ENCODE data around the gene MINK1. TPM values are rescaled to one million over a fixed set of nuclear protein-coding genes. Genes with fewer than 3 reads are reported as not detected.
A peak's percentile ranks its signal among the peaks of the same experiment; 100 is the strongest.

MINK1 gene
- total RNA-seq, 1 donor from 2014 or later, result 58.4 TPM

DNA sequence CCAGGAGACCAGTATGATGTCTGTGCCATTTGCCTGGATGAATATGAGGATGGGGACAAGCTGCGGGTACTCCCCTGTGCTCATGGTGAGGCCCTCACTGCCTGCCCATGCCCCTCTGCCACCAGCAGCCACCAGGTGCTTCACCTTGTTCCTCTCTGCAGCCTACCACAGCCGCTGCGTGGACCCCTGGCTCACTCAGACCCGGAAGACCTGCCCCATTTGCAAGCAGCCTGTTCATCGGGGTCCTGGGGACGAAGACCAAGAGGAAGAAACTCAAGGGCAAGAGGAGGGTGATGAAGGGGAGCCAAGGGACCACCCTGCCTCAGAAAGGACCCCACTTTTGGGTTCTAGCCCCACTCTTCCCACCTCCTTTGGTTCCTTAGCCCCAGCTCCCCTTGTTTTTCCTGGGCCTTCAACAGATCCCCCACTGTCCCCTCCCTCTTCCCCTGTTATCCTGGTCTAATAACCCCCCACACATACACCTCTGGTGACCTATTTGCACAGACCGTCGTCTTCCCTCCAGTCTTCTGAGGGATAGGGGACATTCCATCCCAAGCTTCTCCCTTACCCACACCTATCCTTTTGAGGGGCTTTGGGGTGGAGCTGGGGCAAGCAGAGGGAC is 111.5 kb downstream of the MINK1 start:
- H3K4me3 ChIP-seq (ENCODE audit: low read depth, low read length), result no peak overlapping the region
- DNase-seq (ENCODE audit: low read depth), result no peak
- TF ChIP-seq, protein P1, sequence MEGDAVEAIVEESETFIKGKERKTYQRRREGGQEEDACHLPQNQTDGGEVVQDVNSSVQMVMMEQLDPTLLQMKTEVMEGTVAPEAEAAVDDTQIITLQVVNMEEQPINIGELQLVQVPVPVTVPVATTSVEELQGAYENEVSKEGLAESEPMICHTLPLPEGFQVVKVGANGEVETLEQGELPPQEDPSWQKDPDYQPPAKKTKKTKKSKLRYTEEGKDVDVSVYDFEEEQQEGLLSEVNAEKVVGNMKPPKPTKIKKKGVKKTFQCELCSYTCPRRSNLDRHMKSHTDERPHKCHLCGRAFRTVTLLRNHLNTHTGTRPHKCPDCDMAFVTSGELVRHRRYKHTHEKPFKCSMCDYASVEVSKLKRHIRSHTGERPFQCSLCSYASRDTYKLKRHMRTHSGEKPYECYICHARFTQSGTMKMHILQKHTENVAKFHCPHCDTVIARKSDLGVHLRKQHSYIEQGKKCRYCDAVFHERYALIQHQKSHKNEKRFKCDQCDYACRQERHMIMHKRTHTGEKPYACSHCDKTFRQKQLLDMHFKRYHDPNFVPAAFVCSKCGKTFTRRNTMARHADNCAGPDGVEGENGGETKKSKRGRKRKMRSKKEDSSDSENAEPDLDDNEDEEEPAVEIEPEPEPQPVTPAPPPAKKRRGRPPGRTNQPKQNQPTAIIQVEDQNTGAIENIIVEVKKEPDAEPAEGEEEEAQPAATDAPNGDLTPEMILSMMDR (IDR thresholded peaks at IDR 0.05; ENCODE audit: insufficient read depth, low read length, severe bottlenecking), result no peak
- no peak for FAIRE-seq
- H3K27me3 ChIP-seq (ENCODE audit: control insufficient read depth, insufficient read depth, low read length), result no peaks in the 10 kb centered on the region
- H3K36me3 ChIP-seq (ENCODE audit: control insufficient read depth, insufficient read depth, low read length), result peaks cover 16% of the 10 kb centered on the region

DNA sequence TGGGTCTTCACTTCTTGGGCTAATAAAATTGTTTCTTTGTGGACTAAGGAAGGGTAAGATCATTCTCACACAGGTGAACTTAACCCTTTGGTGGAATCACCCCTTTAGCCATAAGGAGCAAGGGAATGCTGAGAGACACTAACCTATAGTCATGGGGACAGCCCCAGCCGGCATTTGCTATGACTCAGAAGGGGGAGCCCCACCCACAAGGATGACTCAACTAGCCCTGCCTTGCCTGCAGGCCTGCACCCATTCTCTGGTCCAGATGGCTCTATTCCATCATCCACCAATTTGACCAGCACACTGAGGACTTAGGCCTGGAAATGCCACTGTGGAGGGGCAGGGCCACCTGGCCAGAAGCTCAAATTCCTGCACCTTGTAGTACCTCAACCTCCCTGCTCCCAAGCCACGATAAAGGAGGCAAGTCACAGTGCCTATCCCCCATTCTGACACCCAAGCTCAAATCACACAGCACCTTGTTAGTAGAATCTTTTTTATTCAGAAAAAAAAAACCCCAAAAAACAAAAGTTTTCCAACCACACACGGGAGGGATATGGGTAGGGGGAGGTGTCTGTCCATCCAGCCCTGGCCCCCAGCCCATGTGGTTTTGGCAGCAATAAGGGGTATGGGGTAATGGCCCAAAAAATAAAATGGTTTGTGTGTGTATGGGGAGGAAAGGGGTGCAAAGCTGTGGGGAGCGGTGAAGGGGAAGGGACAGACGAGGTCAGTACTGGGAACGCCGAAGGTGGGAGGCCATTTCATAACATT is 112.2 kb downstream of the MINK1 start:
- H3K36me3 ChIP-seq (ENCODE audit: control insufficient read depth, insufficient read depth, low read length), result peaks cover 16% of the 10 kb centered on the region
- TF ChIP-seq, protein P1 (IDR thresholded peaks at IDR 0.05; ENCODE audit: insufficient read depth, low read length, severe bottlenecking), result no peak
- DNase-seq (ENCODE audit: low read depth), result peak; percentile 92
- no peak for FAIRE-seq
- H3K27me3 ChIP-seq (ENCODE audit: control insufficient read depth, insufficient read depth, low read length), result no peaks in the 10 kb centered on the region
- H3K4me3 ChIP-seq (ENCODE audit: low read depth, low read length), result no peak overlapping the region

GRCh38 chr17:4945944-4946280 is 112.8 kb downstream of the MINK1 start:
- H3K36me3 ChIP-seq (ENCODE audit: control insufficient read depth, insufficient read depth, low read length), result peaks cover 16% of the 10 kb centered on the region
- no peak for DNase-seq (ENCODE audit: low read depth)
- no peaks in the 10 kb centered on the region for H3K27me3 ChIP-seq (ENCODE audit: control insufficient read depth, insufficient read depth, low read length)
- H3K4me3 ChIP-seq (ENCODE audit: low read depth, low read length), result peak overlapping the region; percentile 99
- TF ChIP-seq, protein P1 (IDR thresholded peaks at IDR 0.05; ENCODE audit: insufficient read depth, low read length, severe bottlenecking), result no peak
- peak; percentile 13 for FAIRE-seq

GRCh38 chr17:4946312-4946976 is 113.3 kb downstream of the MINK1 start:
- TF ChIP-seq, protein P1 (IDR thresholded peaks at IDR 0.05; ENCODE audit: insufficient read depth, low read length, severe bottlenecking), result no peak
- Histone ChIP-seq H3K36me3 (ENCODE audit: control insufficient read depth, insufficient read depth, low read length) (peaks cover 16% of the 10 kb centered on the region), H3K27me3 (ENCODE audit: control insufficient read depth, insufficient read depth, low read length) (no peaks in the 10 kb centered on the region), H3K4me3 (ENCODE audit: low read depth, low read length) (peak overlapping the region; percentile 99)
- FAIRE-seq, result peak; percentile 18
- DNase-seq (ENCODE audit: low read depth), result no peak

DNA sequence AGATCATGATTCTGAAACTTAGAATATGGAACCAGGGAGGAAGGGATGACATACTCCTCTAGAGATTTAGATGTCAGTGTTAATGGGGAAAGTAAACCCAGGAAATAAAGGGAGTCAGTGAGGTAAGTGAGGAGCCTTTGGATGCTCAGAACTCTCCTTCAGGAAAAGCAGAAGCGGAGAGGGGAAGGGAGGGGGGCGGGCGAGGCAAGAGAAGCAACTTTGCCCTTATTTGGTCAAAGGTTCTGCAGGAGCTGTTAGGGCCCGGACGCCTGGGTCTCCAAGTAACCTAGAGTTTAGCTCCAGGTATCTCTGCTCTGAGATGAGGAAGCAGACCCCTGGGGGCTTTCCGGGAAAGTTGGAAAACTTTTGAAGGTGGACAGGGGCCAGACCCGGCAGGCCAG is 113.9 kb downstream of the MINK1 start:
- FAIRE-seq (no peak), DNase-seq (ENCODE audit: low read depth) (no peak)
- peaks cover 14% of the 10 kb centered on the region for H3K36me3 ChIP-seq (ENCODE audit: control insufficient read depth, insufficient read depth, low read length)
- TF ChIP-seq, protein P1 (IDR thresholded peaks at IDR 0.05; ENCODE audit: insufficient read depth, low read length, severe bottlenecking), result no peak
- peak overlapping the region; percentile 99 for H3K4me3 ChIP-seq (ENCODE audit: low read depth, low read length)
- no peaks in the 10 kb centered on the region for H3K27me3 ChIP-seq (ENCODE audit: control insufficient read depth, insufficient read depth, low read length)

Other genes with a start within 250 kb of the MINK1 start
- not detected in 2 replicates for gene SMTNL2, start 248.8 kb upstream of the MINK1 start, total RNA-seq
- under 0.01 TPM in 1 of 2 replicates, not detected in the other for gene ALOX15, start 191.7 kb upstream of the MINK1 start, total RNA-seq
- gene PELP1, start 129.2 kb upstream of the MINK1 start, total RNA-seq, result 11.8 and 13.7 TPM in 2 replicates
- gene ARRB2, start 122.7 kb upstream of the MINK1 start, total RNA-seq, result 2.9 and 6.5 TPM in 2 replicates
- 10.5 and 16.5 TPM in 2 replicates for gene MED11, start 101.9 kb upstream of the MINK1 start, total RNA-seq
- under 0.01 and 0.38 TPM in 2 replicates for gene ZMYND15, start 93.5 kb upstream of the MINK1 start, total RNA-seq
- gene CXCL16, start 93.4 kb upstream of the MINK1 start, total RNA-seq, result 9.2 and 12.7 TPM in 2 replicates
- gene TM4SF5, start 61.5 kb upstream of the MINK1 start, total RNA-seq, result not detected in 2 replicates
- 0.77 TPM in 1 of 2 replicates, not detected in the other for gene VMO1, start 47.0 kb upstream of the MINK1 start, total RNA-seq
- not detected in 2 replicates for gene GLTPD2, start 44.4 kb upstream of the MINK1 start, total RNA-seq
- 144 and 157 TPM in 2 replicates for gene PSMB6, start 37.2 kb upstream of the MINK1 start, total RNA-seq
- gene PLD2, start 26.2 kb upstream of the MINK1 start, total RNA-seq, result 20.0 and 41.6 TPM in 2 replicates
- gene C17orf107, start 66.2 kb downstream of the MINK1 start, total RNA-seq, result 5.5 and 8.3 TPM in 2 replicates
- 0.13 and 0.79 TPM in 2 replicates for gene CHRNE, start 69.8 kb downstream of the MINK1 start, total RNA-seq
- gene GP1BA, start 98.9 kb downstream of the MINK1 start, total RNA-seq, result not detected in 2 replicates
- gene SLC25A11, start 106.7 kb downstream of the MINK1 start, total RNA-seq, result 51.6 and 71.8 TPM in 2 replicates
- gene RNF167, start 106.9 kb downstream of the MINK1 start, total RNA-seq, result 15.8 and 26.0 TPM in 2 replicates
- gene PFN1, start 115.2 kb downstream of the MINK1 start, total RNA-seq, result 440 and 907 TPM in 2 replicates
- 0.51 and 1.8 TPM in 2 replicates for gene ENO3, start 117.8 kb downstream of the MINK1 start, total RNA-seq
- gene SPAG7, start 134.5 kb downstream of the MINK1 start, total RNA-seq, result 40.5 and 64.0 TPM in 2 replicates
- gene CAMTA2, start 154.3 kb downstream of the MINK1 start, total RNA-seq, result 4.7 and 5.9 TPM in 2 replicates
- 0.13 and 0.53 TPM in 2 replicates for gene INCA1, start 164.2 kb downstream of the MINK1 start, total RNA-seq
- 89.0 and 232 TPM in 2 replicates for gene KIF1C, start 164.6 kb downstream of the MINK1 start, total RNA-seq
- 0.26 and 0.53 TPM in 2 replicates for gene SLC52A1, start 202.1 kb downstream of the MINK1 start, total RNA-seq
- gene ZFP3, start 245.1 kb downstream of the MINK1 start, total RNA-seq, result 0.53 and 0.64 TPM in 2 replicates